ENCODE data around the gene GABRG3. TPM values are rescaled to one million over a fixed set of nuclear protein-coding genes. Genes with fewer than 3 reads are reported as not detected.

The GABRG3 gene
- total RNA-seq, 2 experiments from 2014 or later, result not detected

DNA sequence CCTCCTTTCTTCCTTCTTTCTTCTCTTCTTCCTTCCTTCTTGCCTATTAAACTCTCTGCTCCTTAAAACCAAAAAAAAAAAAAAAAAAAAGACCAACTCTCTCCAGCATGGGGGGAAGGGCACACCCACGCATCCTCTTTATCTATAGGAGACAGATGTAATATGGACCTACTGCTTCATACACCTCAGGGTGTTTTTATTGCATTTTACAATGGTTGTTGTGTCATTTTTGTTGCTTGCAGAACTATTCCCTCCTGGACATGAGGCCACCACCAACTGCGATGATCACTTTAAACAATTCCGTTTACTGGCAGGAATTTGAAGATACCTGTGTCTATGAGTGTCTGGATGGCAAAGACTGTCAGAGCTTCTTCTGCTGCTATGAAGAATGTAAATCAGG, 561.4 kb downstream of the GABRG3 start:
- CTCF ChIA-PET, result no interaction called here
- POLR2A ChIA-PET, result no interaction called here

DNA sequence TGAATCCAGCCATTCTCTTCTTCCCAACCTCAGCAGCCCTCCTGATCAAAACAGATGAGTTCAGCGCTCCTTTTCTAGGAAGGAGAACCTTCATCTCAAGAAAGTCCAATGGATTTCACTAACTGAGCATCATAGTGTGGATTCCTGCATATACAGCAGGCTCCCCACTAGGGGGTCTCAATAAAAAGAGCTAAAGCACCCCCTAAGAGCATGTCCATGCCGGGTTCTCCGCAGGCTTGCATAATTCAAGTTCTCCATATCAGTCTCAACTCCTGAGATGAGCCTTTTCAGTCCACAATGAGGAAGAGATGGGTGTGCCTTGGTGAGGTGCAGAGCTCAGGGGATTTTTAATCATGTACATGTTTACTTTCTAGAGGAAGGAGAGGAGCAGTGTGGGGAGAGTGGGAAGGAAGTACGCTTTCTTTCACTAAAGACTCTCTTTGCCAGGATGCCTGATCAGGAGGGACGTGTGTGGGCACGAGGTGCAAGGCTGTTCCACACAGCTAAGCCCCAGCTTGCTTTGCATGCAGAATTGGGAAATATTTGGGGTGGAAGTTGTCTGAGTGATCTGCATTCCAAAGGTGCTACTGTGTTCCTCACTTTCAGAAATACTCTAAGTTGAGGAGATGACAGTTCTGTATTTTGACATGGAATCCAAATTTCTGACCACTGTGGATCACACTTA, 564.6 kb downstream of the GABRG3 start:
- POLR2A ChIA-PET, result no interaction called here
- CTCF ChIA-PET, result no interaction called here

DNA sequence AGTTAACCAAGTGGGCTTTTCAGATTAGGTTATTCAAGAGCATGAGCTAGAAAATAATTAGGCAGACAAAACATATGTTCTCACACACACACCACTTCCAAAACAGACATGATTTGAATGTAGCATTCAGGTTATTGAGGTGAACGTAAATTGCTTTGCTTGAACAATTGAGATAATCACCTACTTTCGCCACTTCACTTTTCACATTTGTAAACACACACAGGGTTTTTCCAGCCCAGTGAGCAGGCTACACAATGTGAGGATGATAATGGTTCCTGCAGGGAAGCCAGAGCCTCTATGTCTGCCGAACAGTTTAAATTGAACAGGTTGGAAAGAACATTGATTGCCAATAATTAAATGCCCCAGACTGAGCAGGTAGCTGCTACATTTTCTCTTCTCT, 567.3 kb downstream of the GABRG3 start:
- ChIA-PET CTCF (no interaction called here), POLR2A (no interaction called here)

DNA sequence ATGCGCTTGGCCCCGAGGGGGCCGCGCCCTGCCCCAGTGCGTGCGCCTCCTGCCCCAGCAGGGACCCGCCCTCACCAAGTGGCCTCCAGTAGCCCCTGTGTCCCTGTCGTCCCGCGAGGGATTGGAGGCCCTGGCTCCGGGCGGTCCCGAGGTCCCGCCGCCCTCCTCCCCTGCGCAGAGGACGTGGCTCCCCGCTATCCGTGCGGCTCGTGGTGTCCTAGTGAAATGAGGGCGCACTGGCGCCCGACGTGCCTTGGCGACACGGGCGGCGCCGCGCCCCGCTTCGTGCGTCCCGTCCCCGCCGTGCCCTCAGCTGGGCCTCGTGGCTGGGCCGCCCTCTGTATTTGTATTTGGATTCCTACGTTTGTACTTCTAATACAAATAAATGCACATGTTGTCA, 570.6 kb downstream of the GABRG3 start:
- CTCF ChIA-PET, result no interaction called here
- POLR2A ChIA-PET, result no interaction called here

DNA sequence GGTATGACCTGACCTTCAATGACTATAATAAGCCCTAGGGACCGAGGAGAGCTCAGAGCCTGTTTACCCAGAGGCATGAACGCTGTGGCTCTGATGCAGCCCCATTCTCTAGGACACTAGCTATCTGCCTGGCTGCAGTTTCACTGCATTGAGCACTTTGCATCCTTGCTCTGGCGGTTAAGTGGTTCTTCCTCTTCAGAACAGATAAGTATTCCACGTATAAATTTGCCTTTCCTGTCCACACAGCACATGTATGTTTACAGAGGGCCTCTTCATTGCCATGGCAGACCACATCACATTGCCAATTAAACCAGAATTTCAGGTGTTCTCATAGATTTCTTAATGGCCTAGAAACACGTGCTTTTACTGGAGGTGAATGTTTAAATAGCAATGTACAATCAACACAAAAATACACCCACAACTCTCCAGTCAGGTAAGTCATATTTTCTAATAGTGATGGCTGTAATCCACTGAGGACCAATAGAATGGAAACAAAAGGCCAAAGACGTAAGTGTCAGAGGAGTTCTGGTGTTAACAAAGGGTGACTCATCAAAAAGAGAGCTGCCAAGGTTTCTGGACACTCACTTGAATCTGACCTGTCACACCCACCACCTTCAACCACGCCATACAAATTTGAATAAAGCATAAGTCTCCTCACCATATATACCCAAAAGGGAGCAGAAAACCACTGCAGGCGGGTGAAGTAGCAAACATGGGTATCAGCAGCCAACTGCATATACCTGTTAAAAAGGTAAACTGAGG, 574.7 kb downstream of the GABRG3 start:
- CTCF ChIA-PET, result no interaction called here
- POLR2A ChIA-PET, result no interaction called here

DNA sequence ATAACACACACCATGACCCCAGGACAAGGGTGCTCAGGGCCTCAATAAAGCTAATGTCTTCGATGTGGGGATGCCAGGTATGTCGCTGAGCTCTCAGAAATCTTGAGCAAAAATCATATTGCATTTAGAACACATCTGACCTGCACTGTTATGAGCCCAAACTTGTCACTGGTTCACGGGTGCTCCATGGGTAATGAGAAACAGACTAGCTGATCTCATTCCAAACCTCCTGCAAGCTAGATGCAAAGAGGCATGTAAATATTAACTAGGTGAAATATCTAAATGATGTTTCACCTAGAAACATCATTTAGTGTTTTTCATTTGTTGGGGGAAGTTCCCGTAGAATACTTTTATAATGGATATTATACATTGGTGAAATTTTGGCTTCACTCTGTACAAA, 578.8 kb downstream of the GABRG3 start:
- ChIA-PET CTCF (interaction anchor here (0.7 kb wide), 1 partner anchor 23 kb away, joined by 3 read pairs; no protein-coding TSS in a partner anchor), POLR2A (no interaction called here)

DNA sequence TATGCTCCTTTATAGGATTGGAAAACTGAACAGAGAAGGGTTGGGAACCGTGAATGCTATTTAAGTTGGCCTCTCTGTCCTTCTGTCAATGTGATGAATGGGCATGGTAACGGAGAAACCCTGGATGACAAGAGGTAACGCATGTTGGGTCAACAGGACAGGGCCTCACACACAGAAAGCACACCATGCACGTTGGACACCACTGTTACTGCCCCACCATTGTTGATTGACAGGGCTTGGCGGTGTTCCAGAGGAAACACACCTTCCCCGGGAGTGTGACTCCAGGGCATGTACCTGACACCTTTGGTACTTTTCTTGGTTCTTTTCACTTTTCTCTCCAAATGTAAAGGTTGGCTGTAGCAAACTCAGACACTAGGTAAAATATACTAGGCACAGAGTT, 579.7 kb downstream of the GABRG3 start:
- ChIA-PET CTCF (no interaction called here), POLR2A (no interaction called here)

DNA sequence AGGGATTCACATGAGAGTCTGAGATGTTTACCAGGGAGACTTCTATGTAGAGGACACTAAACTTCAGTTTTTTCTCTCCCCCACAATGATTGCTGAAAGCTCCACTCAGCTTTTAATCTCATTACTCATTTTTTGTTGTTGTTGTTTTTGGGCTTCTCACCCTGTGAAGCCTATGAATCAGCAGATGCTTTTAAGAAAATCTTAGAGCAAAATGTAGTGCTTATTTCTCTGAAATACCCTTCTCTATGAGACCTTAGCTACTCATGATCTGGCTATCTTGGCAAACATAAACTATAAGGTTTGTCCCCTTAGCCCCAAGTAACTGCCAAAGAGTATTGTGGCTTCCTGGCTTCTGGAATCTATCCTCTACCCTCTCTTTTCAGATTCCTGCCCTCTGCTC, 590.8 kb downstream of the GABRG3 start:
- CTCF ChIA-PET, result no interaction called here
- POLR2A ChIA-PET, result no interaction called here

DNA sequence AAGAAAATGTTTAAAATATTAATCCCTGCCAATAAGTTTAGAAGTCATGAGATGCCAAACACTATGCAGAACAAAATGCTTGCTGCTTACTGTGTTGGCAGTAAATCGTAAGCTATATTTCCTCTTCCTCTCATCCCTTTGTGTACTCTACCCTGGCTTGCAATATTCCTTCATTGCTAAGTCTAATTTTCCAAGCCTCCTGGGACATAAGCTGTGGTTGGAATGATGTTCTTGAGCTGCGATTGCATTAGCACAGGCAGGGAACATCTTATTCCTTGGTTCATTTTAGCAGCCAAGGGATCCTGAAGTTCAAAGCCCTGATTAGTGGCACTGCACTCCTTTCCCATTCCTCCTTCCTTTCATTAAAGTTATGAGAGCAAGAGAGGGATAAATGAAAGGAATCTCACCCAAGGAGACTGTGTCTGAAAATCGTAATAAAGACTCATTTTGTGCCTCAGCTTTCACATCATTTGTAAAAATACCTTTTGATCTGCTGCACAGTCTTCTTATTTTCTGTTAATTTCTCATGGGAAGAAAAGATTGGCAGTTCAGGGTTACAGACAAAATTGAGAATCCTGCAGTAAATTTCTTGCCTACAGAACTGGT, 592.9 kb downstream of the GABRG3 start:
- ChIA-PET POLR2A (no interaction called here), CTCF (no interaction called here)

DNA sequence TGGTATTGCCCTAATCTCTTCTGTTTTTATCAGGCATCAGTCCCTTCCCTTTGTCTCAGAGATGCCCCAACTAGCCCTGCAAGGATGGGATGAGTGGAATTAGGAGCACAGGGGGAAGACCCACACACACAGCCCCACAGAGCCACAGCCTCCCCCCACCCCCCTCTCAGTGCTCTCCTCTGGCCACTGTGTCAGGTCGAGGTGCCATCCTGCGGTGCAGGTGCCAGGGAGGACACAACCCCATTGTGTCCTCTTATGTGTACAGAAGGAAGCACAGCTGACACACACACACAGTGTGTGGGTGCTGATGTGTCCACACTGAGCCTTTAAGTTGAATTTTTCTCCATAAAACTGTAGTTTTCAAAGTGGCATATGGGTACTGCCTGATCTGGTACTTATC, 593.7 kb downstream of the GABRG3 start:
- ChIA-PET POLR2A (no interaction called here), CTCF (no interaction called here)

DNA sequence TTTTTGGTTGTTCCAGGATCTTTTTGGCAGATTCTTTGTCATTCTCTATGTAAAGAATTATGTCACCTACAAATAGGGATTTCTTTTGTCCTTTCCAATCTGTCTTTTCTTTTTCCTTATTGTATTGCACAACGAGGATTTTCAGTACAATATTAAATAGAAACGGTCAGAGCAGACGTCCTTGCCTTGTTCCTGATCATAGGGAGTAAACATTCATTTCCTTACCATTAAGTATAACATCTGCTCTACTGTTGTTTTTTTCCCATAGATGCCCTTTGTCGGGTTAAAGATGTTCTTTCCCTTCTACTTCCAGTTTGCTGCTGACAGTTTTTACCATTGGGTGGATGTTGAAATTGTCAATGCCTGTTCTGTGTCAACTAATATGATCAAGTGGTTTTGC, 599.8 kb downstream of the GABRG3 start:
- ChIA-PET CTCF (no interaction called here), POLR2A (no interaction called here)

DNA sequence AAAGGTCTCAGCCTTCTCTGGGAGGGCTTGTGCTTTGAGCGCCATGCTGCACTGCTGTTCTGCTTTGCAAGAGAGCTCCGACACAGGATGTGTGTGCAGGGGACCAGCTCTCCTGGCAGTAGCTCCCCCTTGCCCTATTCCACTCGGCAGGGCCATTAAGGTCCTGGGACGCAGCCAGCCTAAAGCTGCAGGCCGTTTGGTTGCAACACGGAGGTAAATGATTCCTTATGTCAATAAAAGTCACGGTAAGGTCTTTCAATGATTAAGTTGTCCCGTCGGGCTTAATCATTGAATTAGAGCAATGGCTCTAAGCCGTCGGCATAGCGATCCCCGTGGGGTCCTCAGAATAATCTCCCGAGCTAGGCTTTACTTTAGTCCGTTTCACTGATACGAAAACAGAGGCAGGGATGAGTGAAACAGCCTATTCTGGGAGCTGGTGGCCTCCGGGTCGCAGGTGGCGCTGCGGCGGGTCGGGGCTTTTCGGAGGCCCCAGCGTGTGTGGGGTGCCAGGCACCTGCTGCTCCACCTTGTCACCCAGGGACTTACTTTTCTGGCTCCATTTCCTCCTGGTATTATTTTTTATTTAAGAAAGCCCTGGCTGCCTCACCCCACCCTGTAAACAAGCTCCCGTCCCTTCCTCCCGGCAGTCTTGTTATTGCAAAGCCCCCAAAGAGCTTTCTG, 603.0 kb downstream of the GABRG3 start:
- POLR2A ChIA-PET, result no interaction called here
- CTCF ChIA-PET, result no interaction called here

DNA sequence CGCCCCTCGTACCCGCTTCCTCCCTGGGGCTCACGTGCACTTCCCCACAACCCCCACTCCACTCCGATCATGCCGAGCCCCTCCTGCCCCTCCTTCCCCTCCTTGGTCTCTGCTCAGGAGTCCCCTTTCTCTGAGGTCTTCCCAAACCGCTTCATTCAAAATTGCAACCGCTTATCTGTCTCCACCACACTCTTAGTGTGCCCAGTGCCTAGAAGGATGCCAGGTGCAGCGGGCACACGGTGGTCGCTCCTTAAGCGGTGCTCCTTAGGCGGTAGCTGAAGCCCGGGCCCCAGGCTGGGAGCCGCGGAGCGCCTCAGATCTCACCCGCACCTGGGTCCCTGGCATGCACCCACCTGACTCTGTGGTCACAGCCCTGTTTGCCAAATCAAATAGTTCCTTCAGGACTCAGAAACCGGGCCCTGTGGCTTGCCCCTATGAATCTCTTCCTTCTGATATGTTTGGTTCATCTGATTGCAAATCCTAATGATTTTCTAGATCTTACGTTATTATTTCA, 603.6 kb downstream of the GABRG3 start:
- ChIA-PET CTCF (no interaction called here), POLR2A (no interaction called here)

DNA sequence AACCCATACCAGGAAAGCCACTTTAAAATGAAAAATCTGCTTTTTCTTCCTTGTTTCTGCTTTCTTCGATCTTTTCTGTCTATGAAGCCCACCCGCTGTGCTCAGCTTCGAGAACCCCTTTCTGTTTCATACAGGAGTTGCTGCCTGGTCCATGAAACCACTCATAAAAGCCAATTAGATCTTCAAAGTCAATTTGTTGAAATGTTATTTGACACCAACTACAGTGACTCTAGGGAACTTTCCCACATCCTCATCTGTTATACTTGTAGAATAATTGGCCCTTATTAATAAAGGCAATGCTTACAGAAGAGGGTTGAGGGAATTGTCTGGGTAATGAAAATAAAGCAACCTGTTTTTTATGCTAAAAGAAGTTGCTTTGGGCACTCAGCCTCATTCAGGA, 604.5 kb downstream of the GABRG3 start:
- ChIA-PET CTCF (no interaction called here), POLR2A (no interaction called here)

DNA sequence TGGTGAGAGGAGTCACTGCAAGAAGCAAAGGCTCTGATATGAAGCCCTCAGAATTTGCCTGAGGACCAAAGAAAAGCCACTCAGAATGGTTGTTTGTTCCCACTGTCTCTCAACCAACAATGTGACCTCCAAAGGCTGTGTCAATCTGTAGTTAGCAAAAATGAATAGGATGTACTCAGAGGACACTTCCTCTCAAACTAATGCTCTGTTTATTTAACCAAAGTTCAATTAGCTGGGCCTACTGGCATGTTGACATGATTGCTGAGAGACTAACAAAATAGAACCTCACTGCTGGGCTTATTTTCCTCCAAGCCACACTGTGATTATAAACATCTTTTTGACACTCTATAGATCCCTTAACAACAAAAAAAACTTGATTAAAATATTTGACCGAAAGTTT, 605.6 kb downstream of the GABRG3 start:
- ChIA-PET CTCF (no interaction called here), POLR2A (no interaction called here)

DNA sequence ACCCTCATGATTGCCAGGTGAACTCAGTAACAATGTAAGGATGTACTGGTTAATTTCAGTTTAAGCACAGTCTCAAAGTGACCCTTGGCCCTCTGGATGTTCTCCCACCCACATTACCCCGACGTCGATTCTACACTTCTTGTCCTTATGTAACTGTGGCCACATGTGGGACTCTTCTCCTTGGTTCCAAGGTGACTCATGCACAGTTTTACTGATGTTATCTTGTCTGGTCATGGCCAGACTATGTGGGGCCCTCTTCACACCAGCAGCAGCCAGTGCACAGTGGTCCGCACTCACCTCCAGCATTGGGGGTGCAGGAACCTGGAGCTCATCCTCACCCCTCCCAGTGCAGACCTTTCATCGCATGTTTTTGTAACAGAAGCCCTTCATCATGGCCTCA, 608.8 kb downstream of the GABRG3 start:
- ChIA-PET CTCF (no interaction called here), POLR2A (no interaction called here)

DNA sequence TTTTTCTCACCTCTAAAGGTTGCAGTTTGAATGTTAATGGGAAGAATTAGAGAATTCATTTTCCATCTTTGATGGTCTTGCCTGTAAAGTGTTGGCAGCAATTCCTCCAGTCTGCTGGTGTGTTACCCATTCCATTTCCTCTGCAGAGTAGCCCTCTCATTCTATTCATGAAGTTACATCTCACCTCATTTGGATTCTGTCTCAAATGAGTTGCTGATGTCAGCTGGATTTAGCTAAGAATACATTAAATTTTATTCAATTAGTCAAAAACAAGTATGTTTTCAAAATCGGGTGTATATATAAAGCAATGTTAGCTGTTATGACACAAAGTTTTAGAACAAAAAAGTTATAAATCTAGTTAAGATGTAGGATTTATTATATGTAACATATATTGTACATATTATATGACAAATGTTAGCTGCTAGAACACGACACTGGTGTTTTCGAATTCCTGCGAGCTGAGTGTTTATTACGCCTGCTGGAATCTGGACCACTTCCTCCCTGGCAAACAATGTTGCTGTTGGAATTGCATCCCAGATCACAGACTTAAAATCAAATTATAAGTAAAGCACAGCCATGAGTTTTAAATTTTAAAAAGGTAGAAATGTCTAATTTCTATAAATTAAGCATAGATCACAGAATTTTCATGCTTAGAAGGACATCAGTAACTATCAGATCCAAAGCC, 611.9 kb downstream of the GABRG3 start:
- CTCF ChIA-PET, result no interaction called here
- POLR2A ChIA-PET, result no interaction called here

DNA sequence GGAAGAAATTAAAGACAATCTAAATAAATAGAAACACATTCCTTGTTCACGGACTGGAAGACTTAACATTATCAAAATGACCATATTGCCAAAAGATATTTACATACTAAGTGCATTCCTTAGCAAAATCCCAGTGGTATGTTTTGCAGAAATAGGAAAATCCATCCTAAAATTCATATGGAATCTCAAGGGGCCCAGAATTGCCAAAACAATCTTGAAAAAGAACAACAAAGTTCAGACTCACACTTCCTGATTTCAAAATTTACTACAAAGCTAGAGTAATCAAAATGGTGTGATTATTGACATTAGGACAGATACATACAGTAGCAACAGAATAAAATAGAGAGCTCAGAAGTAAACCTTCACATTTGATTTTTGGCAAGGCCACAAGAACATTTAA, 612.7 kb downstream of the GABRG3 start:
- ChIA-PET POLR2A (no interaction called here), CTCF (no interaction called here)

DNA sequence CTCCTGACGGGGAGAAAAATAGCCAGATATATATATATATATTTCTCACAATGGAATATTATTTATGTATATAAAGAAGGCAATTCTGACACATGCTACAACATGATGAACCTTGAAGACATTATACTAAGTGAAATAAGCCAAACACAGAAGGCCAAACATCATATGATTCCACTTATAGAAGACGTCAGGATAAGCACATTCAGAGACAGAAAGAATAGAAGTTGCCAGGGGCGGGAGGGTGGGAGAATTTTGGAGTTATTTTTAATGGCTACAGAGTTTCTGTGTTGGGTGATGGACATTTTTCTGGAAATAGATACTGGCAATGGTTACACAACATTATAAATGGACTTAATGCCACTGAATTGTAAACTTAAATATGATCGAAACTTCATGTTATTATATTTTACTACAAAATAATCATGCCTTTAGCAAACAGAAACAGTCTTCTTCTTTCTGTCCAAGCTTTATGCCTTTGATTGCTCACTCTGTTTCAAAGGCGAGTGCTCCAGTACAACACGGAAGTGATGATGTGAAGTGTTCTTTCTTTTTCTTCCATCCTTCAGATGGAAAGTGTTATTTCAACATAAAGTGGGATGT, 614.2 kb downstream of the GABRG3 start:
- POLR2A ChIA-PET, result no interaction called here
- CTCF ChIA-PET, result no interaction called here

DNA sequence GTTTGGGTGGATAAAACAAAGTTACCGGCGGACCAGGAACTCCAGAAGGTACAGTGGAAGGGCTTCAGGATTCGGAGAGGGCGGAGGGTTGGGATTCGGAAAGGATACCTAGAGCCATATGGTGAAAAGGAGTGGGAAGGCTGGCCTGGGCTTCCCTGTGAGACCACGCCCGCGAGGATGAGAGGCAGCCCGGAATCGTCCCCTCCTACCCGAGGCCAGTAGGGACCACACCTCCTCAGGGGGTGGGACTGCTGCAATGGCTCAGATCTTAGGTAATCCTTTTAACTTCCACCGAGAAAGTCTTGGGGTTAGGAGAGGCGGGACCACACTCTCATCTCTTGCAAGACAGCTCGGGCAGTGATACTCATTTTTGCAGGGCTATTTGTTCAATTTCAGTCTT, 616.8 kb downstream of the GABRG3 start:
- ChIA-PET CTCF (no interaction called here), POLR2A (no interaction called here)
